Sciatic nerve (tissue), 2 donors: Measurements from ENCODE around the gene PRKCH. TPM values are rescaled to one million over a fixed set of nuclear protein-coding genes. Genes with fewer than 3 reads are reported as not detected.

Source experiments
- ATAC-seq: fragments of 200-7000 bp; cut with Tn5 transposase; one replicate; pipeline ENCODE4 v1.9.1; 2020; ENCODE audit warnings: mild to moderate bottlenecking, moderate library complexity
- DNase-seq: peaks from one replicate; pipeline ENCODE4 v3.0.0-alpha.2; 2020; ENCODE audit warnings: low spot score
- intact Hi-C: fragments of 100-400 bp; cut with DNase I; formaldehyde crosslinking; loops from one replicate; pipeline ENCODE4 v1.14.2; 2022
- total RNA-seq: library from RNA; stranded (reverse); fragmentation: NEBNext Ultra II Directional; extraction: Animal tissue kit (Norgen Biotek cat#: 25700); gene quantifications from one replicate; pipeline ENCODE4 v1.2.1, GENCODE V29; 2021
- donor health status: DM: no; HTN: no; CAD: no.
- donor health status: DM: no; HTN: no; CAD: no.

Gene PRKCH
- total RNA-seq, 1 donor from 2014 or later: 52.9 TPM

- DNase-seq: no peak
- ATAC-seq: no peak
- intact Hi-C loops: no loop called here
Observed at GRCh38 chr14:61434311-61434710, 112.9 kb downstream of the PRKCH start.

- DNase-seq (no peak), ATAC-seq (peak; percentile 42)
- intact Hi-C loops: no loop called here
Observed at GRCh38 chr14:61435563-61436337, 114.4 kb downstream of the PRKCH start.

GRCh38 chr14:61437381-61437780 is 116.0 kb downstream of the PRKCH start:
- intact Hi-C loops: no loop called here
- DNase-seq (no peak), ATAC-seq (no peak)

GRCh38 chr14:61438036-61438435 is 116.7 kb downstream of the PRKCH start:
- intact Hi-C loops: no loop called here
- no peak for DNase-seq
- no peak for ATAC-seq

GRCh38 chr14:61438497-61438859 is 117.1 kb downstream of the PRKCH start:
- no peak for DNase-seq
- intact Hi-C loops: no loop called here
- ATAC-seq: peak; percentile 85

GRCh38 chr14:61438860-61439765 is 117.7 kb downstream of the PRKCH start:
- no peak for DNase-seq
- peak; percentile 85 for ATAC-seq

GRCh38 chr14:61439779-61440418 is 118.5 kb downstream of the PRKCH start:
- intact Hi-C loops: no loop called here
- DNase-seq (no peak), ATAC-seq (no peak)

More at GRCh38 chr14:61438860-61439765, 117.7 kb downstream of the PRKCH start:
- intact Hi-C loops: no loop called here

GRCh38 chr14:61443481-61443880 is 122.1 kb downstream of the PRKCH start:
- DNase-seq (no peak), ATAC-seq (no peak)
- intact Hi-C loops: no loop called here

- intact Hi-C loops: no loop called here
- DNase-seq (no peak), ATAC-seq (peak; percentile 49)
Observed at GRCh38 chr14:61444215-61444768, 122.9 kb downstream of the PRKCH start.

GRCh38 chr14:61451491-61451890 is 130.1 kb downstream of the PRKCH start:
- no peak for DNase-seq
- intact Hi-C loops: no loop called here

GRCh38 chr14:61451891-61452400 is 130.6 kb downstream of the PRKCH start:
- ATAC-seq (no peak), DNase-seq (no peak)
- intact Hi-C loops: no loop called here

More at GRCh38 chr14:61451491-61451890, 130.1 kb downstream of the PRKCH start:
- ATAC-seq: no peak

GRCh38 chr14:61452452-61452851 is 131.1 kb downstream of the PRKCH start:
- intact Hi-C loops: no loop called here
- DNase-seq (no peak), ATAC-seq (no peak)

- ATAC-seq (no peak), DNase-seq (no peak)
- intact Hi-C loops: no loop called here
Observed at GRCh38 chr14:61453103-61453767, 131.9 kb downstream of the PRKCH start.

GRCh38 chr14:61454545-61454944 is 133.2 kb downstream of the PRKCH start:
- intact Hi-C loops: no loop called here
- DNase-seq (no peak), ATAC-seq (no peak)

GRCh38 chr14:61455351-61455750 is 134.0 kb downstream of the PRKCH start:
- ATAC-seq (no peak), DNase-seq (no peak)
- intact Hi-C loops: loop anchor here (5.0 kb wide), 1 partner anchor 382 kb away; no protein-coding TSS in a partner anchor

GRCh38 chr14:61456720-61457119 is 135.3 kb downstream of the PRKCH start:
- ATAC-seq (peak; percentile 85), DNase-seq (peak; percentile 93)
- intact Hi-C loops: loop anchor here (5.0 kb wide), 1 partner anchor 381 kb away; no protein-coding TSS in a partner anchor

- intact Hi-C loops: loop anchor here (5.0 kb wide), 1 partner anchor 379 kb away; no protein-coding TSS in a partner anchor
- ATAC-seq (no peak), DNase-seq (no peak)
Observed at GRCh38 chr14:61458766-61459165, 137.4 kb downstream of the PRKCH start.

- intact Hi-C loops: loop anchor here (5.0 kb wide), 1 partner anchor 378 kb away; no protein-coding TSS in a partner anchor
- ATAC-seq (no peak), DNase-seq (no peak)
Observed at GRCh38 chr14:61459229-61459628, 137.8 kb downstream of the PRKCH start.
